Caco-2 (cell line): ENCODE measurements around the gene C3orf38. TPM values are rescaled to one million over a fixed set of nuclear protein-coding genes. Genes with fewer than 3 reads are reported as not detected.

Source experiments
- BruUV-seq: library from RNA; stranded (reverse); fragments of 400-500 nt; replicated peaks from 2 replicates; lab custom pipeline; 2021; lab: Mats Ljungman, UMichigan
- CTCF ChIA-PET: fragments of 300-600 bp; sonication (Branson Sonifier 250); formaldehyde crosslinking; loops from one replicate; lab custom pipeline; 2022; ENCODE audit warnings: antibody characterized with exemption; lab: Charles Lee
- POLR2A ChIA-PET: fragments of 300-600 bp; sonication (Branson Sonifier 250); formaldehyde crosslinking; loops from one replicate; lab custom pipeline; 2022; ENCODE audit warnings: antibody characterized with exemption; lab: Charles Lee
- DNase-seq, 2 experiments: peaks; one replicate each; pipeline versions ENCODE4 v3.0.0 to v3.0.0-alpha.2; 2020 to 2022
- H3K27me3 ChIP-seq: replicated peaks from 2 replicates; pipeline ENCODE4 v1.6.0; 2011; ENCODE audit warnings: low read length; ENCODE audit not compliant: control insufficient read depth, insufficient read depth
- H3K36me3 ChIP-seq: 2 replicates; pipeline ENCODE4 v1.5.1; 2011; ENCODE audit warnings: low read length; ENCODE audit not compliant: control insufficient read depth, insufficient read depth
- H3K4me1 ChIP-seq: fragments of 250-450 bp; sonication (Bioruptor Pico); 2 replicates; pipeline ENCODE4 v1.5.1; 2020; ENCODE audit warnings: mild to moderate bottlenecking
- H3K4me3 ChIP-seq: 2 replicates; pipeline ENCODE4 v1.5.1; 2011; ENCODE audit warnings: low read depth, mild to moderate bottlenecking, control low read depth, low read length
- H3K9me3 ChIP-seq: fragments of 250-450 bp; sonication (Bioruptor Pico); 2 replicates; pipeline ENCODE4 v1.5.1; 2020; ENCODE audit warnings: mild to moderate bottlenecking, moderate library complexity
- H3K27ac Mint-ChIP-seq: one replicate; pipeline ENCODE4 v1.8.0; 2022; ENCODE audit warnings: mixed read lengths; ENCODE audit not compliant: unreplicated experiment
- H3K27me3 Mint-ChIP-seq: one replicate; pipeline ENCODE4 v1.8.0; 2022; ENCODE audit warnings: mixed read lengths; ENCODE audit not compliant: insufficient read depth, unreplicated experiment
- H3K36me3 Mint-ChIP-seq: one replicate; pipeline ENCODE4 v1.8.0; 2022; ENCODE audit warnings: mild to moderate bottlenecking, mixed read lengths; ENCODE audit not compliant: insufficient read depth, unreplicated experiment
- H3K4me1 Mint-ChIP-seq: one replicate; pipeline ENCODE4 v1.8.0; 2022; ENCODE audit warnings: low read depth, mixed read lengths; ENCODE audit not compliant: unreplicated experiment
- H3K4me3 Mint-ChIP-seq: one replicate; pipeline ENCODE4 v1.8.0; 2022; ENCODE audit warnings: mild to moderate bottlenecking, moderate library complexity, mixed read lengths; ENCODE audit not compliant: unreplicated experiment
- H3K9me3 Mint-ChIP-seq: one replicate; pipeline ENCODE4 v1.8.0; 2022; ENCODE audit warnings: mixed read lengths; ENCODE audit not compliant: unreplicated experiment
- CTCF ChIP-seq, 2 experiments: fragments of 200-600 bp in 1 of 2; IDR thresholded peaks; 1 replicate in 1 of 2; 2 replicates in 1 of 2; pipeline versions ENCODE4 v1.5.1 to v1.8.0; 2011 to 2022; ENCODE audit warnings: antibody characterized with exemption in 1 of 2, control low read depth in 1 of 2, inconsistent platforms in 1 of 2, low read depth in 1 of 2, low read length in 1 of 2, mild to moderate bottlenecking in 1 of 2, moderate library complexity in 1 of 2; ENCODE audit not compliant: insufficient read depth in 1 of 2, severe bottlenecking in 1 of 2, unreplicated experiment in 1 of 2
- intact Hi-C: fragments of 100-400 bp; cut with micrococcal nuclease; formaldehyde crosslinking; loops from one replicate; pipeline ENCODE4 v1.10.0; 2022; ENCODE audit not compliant: unreplicated experiment
- total RNA-seq: library from RNA; stranded (reverse); gene quantifications from 2 replicates; pipeline ENCODE4 v1.2.3, GENCODE V29; 2022

The C3orf38 gene
- total RNA-seq, 1 experiment from 2014 or later: 22.8 TPM

- Mint-ChIP-seq H3K27me3 (peaks cover 13% of the 10 kb centered on the region), H3K9me3 (no peaks in the 10 kb centered on the region), H3K4me1 (no peaks in the 10 kb centered on the region), H3K27ac (no peak overlapping the region), H3K36me3 (no peaks in the 10 kb centered on the region), H3K4me3 (no peak overlapping the region)
- H3K4me1 ChIP-seq: no peaks in the 10 kb centered on the region
- no peak overlapping the region for H3K4me3 ChIP-seq
- POLR2A ChIA-PET: no interaction called here
- TF ChIP-seq CTCF (IDR thresholded peaks at IDR 0.05; ENCODE audit: insufficient read depth in 1 of 2, low read depth in 1 of 2, low read length in 1 of 2, severe bottlenecking in 1 of 2, unreplicated experiment in 1 of 2): peak; percentile 76 to 84
- peak; percentile 50 to 71 for DNase-seq
- H3K9me3 ChIP-seq: no peaks in the 10 kb centered on the region
- intact Hi-C loops: loop anchor here (1.0 to 5.0 kb wide), 4 partner anchors 896 to 1979 kb away; no protein-coding TSS in a partner anchor
- H3K36me3 ChIP-seq: no peaks in the 10 kb centered on the region
- H3K27me3 ChIP-seq: no peaks in the 10 kb centered on the region
- CTCF ChIA-PET: no interaction called here
- BruUV-seq: no TSS peak
These were observed 53.9 kb downstream of the C3orf38 start for GRCh38 chr3:88203642-88204055.

Other genes starting within 250 kb of the C3orf38 start
- 42.6 and 43.2 TPM in 2 replicates for gene CGGBP1, start 91.0 kb upstream of the C3orf38 start, total RNA-seq
- gene ZNF654, start 90.7 kb upstream of the C3orf38 start, total RNA-seq: 6.8 and 8.9 TPM in 2 replicates